GM19043 (cell line): ENCODE measurements around the gene CDC42EP3.
A peak's percentile ranks its signal among the peaks of the same experiment; 100 is the strongest.

Source experiments
- ATAC-seq: cut with Tn5 transposase; IDR thresholded peaks from one replicate; pipeline ENCODE4 v1.9.1; 2021; ENCODE audit warnings: low read depth; ENCODE audit not compliant: unreplicated experiment

CDC42EP3 gene

DNA sequence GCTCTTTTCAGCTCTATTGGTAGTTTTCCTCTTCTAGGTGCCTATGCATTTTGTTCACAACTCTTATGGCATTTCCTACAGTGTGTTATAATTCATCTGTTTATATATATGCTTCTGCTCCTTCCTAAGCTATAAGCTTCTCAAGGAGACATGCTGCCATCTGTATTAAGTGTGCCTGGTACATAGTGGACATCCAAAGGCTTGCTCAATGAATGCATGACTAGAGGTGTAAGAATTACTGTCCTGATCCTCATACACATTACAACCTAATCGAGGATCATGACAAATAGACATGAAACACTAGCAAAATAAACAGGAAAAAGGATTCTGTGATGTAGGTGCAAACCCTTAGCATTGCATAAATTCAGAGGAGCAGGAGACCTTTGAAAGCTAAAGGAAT is 50.2 kb downstream of the CDC42EP3 start:
- ATAC-seq = no peak

DNA sequence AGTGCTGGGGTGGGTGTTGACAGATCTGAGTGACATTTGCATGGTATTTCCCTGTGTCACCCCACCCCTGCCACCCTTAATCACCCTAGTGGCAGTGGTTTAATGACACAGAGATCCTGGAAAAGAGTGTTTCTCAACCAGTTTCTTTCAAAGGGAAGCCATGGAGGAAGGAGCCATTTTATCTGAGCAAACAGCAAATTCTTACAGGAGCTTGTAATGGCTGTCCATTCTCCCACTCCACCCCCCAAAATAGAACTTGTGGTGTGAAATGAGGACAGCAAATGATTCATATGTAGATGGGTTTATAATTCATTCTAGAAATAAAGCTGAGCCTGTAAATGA is 51.5 kb downstream of the CDC42EP3 start:
- no peak for ATAC-seq

DNA sequence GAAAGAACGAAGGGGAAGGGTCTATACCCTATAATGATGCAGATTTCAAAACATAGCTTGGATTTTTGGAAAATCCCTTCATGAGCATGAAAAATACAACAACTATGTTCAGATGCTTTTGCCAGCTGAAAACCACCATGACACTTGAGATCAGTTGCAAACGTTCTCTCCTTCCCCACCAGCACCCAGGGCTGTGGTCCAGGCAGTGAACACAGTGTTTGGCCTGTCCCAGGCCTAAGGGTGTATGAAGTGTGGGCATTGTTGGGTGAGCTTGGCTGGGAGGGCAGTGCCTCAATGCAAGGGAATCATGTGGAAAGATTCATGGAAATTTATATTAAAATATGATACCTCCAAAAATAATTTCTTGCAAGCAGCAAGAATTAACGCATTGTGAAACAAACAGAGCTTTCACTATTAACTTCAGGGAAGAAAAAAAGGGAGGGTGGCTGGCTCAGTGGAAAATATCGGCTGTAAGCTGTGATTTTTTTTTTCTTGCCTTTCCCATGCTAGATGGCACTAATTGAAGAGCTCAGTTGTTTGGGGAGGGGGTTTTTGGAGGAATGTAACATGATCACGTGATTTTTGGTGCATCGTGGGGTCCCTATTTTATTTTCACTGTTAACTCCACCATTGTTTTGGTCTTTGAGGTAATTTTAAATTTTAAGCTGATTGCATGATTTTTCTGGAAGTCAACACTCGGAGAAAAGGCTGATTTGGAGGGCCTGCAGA is 52.0 kb downstream of the CDC42EP3 start:
- ATAC-seq = no peak

DNA sequence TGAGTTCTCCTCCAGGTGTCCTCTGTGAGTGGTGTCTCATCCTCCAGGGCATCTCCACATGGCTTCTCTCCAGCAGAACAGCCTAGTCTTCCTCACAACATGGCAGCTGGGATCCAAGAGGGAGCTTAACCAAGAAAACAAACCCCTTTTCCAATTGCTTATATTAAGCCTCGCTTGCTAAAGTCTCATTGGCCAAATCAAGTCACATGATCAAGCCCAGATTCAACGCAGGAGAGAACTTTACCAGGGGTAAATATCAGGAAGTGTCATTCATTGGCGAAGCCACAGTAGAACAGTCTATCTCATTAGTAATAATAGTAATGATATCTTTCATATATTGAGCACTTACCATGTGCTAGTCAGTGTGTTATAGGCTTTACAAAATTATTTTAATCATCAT is 53.1 kb downstream of the CDC42EP3 start:
- ATAC-seq = no peak

DNA sequence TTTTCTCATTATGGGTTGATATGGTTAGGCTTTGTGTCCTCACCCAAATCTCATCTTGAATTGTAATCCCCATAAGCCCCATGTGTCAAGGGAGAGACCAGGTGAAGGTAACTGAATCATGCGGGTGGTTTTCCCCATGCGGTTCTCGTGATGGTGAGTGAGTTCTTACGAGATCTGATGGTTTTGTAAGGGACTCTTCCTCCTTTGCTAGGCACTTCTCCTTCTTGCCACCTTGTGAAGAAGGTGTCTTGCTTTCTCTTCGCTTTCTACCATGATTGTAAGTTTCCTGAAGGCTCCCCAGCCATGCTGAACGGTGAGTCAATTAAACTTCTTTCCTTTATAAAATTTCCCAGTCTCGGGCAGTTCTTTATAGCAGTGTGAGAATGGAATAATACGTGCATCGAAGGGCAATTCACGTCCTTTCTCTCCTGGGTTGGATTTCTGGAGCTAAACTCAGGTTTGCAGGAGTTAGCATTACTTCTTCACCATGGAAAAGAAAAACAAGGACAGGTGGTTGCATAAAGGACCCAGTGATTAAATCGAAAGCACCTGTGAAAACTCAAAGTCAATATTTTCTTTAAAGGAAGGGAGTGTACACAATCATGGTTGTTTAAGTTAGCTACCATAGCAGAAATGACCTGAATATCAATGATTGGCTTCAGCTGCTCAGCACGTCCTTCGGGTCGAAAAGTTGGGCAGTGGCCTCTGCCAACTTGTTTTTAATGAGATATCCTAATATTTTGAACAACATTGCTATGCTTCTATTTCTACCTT is 54.1 kb downstream of the CDC42EP3 start:
- ATAC-seq = no peak

DNA sequence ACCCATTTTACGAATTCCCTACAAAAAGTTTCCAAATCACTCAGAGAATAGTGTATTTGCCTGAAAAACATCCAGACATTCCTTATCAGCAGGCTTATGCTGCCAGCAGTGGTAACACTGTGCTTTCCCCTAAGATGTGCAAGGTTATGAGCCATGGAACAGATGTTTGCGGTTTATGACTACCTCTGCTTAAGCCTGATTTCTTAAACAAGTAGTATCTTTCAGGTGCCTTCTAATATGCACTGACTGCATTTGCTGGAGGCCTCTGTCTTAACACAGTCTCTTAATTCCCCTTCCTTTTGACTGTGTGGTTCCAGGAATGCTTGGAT is 54.8 kb downstream of the CDC42EP3 start:
- peak; percentile 53 for ATAC-seq

DNA sequence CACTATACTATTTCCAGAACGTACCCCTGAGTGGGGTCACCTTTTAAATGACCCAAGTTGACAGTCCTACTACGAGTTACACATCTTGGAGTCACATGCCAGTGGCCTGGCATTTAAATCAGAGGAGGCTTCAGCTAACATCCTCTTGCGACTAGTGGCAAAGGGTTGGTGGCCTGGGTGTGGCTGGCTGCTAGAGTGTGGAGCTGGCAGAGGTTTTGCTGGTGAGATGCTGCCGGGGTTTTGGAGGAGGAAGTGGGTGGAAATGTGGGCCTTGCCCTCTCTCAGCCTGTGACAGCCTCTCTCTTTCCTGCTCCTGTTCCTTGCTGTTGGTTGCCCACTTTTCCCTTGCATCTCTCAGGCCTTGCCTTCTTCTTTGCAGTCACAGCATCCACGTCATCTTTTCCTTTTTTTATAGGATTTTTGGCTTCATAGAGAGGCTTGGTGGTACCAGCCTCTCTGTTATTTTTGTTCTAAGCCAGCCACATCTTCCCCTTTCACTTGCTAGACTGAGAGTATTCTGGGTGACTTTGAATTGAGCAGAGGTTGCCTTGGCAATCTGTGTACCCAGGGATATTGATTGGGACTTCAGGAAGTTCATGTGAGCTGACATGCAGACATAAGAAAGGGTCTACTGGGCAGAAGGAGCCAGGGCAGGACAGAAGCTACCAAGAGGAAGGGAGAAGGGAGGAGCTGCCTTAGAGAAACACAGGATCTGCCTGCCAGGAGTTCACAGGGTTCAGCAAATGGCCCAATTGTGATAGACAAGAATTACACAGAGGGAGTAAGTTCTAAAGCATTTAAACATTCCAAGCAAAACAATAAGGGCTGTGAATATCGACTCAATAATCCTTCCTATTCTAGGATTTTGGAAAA is 55.4 kb downstream of the CDC42EP3 start:
- no peak for ATAC-seq

DNA sequence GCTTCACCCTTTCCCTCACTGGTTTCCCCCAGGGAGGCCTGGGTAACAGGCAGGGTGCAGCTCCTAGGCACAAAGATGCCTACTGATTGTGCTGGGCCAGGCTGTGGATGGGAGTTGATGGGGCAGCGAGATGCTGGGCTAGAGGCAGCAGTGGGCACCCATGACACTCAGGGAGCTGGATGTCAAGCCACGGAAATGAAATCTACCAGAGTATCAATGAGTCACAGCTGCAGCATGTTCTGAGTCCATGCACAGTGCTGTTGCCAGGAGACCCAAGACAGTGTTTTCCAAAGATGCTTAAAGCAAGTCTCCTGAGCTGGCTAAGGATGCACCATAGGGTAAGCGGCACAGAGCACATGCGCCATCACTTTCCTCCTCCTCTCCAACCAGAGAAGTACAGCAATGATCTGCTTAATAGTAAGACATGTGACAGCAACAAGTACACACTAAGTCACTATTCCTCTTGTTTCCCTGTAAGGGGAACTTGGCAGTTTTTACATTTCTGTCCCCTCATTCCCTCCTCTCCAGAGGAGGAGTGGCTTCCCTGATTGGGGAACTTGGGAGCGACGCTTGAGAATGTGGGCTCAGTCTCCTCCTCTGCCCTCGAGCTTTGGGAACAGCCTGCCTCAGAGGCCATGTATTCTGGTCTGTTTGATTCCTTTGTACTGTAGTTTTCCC is 57.2 kb downstream of the CDC42EP3 start:
- no peak for ATAC-seq

DNA sequence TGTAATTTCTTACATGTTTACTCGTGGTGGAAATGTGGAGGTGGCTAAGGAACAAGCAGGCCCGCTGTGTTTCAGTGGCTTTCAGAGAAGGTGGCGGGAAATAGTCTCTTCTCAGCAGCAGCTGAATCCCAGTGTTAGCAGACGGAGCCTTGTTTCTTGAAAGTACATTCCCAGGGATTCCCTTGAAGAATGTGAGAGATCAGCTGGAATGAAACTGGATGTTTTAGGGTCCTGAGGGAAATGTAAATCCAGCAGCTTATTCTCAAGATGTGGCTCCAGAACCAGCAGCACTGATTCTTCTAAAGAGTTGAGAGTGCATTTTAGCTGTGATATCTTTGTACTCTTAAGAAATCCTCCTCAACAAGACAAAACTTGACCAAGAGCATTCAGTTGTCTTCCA is 59.1 kb downstream of the CDC42EP3 start:
- ATAC-seq = no peak

DNA sequence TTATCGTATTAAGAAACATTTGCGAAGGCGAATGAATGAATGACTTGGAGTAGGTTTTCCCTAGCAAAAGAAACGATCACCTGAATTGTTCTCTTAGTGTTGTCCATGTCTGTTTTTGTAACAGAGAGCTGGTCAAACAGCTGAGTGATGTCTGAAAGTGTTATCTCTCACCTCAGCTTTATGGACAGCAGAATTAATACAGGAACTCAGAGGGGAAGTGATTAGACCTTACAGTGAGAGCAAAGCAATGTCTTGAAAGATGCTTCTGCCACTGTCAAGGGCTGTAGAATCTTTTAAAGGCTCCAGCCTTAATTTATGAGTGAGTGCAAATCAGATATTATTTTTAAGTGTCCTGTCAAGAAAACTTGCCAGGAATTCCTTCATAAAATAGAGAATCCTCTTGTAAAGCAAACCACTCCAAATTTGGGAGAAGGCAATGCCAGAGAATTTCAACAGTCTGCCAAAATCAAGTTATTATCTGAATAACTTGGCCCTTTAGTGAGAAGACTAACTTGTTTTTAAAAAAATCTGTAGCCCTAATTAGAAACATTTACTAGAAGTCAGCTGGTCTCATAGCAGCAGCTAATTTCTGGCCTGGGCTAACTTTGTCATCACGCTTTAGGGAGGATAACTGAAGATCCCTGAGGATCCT is 60.7 kb downstream of the CDC42EP3 start:
- ATAC-seq = no peak

DNA sequence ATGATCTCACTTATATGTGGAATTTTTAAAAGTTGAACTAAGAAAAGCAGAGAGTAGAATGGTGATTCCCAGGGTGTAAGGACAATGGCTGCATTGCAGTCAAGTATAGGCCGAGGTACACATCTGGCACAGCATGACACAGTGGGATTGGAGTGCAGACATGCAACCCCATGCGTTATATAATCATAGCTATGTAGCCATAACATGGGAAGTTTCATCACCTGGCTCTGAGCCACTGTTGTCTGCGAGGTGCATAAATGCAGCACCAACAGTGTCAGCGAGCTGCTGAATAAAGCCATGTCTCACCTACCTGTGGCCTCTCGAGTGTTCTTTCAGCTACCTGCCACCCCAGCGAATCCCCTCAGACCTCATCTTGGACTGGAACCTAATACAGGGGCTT is 61.7 kb downstream of the CDC42EP3 start:
- ATAC-seq = no peak

DNA sequence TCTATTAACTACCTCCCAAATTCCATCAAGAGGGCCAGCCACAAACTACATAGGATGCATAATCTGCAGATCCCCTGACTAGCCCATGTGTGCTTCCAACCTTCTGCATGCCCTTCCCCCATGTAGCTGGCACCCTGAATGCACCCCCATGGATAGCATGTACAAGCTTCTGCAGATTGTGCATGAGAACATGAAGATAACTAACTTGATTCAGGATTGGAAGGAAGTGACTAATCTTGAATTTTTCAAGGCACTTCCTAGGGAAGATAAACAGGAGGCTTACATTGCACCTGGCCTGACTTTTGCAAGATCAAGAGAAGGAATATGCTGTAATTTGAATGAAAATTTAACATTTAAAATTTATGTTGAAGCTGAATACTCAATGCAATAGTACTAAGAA is 66.7 kb downstream of the CDC42EP3 start:
- no peak for ATAC-seq

DNA sequence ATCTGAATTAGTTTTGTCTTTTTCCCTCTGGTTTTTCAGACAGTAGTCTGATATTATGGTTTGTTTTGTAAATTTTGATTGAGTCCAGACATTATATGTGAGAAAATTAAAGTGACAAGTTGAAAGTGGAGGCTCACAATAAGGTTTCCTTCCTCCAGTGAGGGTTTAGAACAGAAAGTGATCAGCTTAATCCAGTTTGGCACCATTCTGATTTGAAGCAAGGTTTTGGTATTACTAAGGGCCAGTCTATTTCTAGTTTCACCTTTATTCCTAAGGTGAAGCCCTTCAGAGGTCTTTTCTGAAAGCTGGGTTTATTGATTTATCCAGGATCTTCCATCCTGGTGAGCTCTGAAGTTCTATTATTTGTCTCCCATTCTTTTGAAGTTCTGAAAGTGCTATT is 68.7 kb downstream of the CDC42EP3 start:
- ATAC-seq = no peak

DNA sequence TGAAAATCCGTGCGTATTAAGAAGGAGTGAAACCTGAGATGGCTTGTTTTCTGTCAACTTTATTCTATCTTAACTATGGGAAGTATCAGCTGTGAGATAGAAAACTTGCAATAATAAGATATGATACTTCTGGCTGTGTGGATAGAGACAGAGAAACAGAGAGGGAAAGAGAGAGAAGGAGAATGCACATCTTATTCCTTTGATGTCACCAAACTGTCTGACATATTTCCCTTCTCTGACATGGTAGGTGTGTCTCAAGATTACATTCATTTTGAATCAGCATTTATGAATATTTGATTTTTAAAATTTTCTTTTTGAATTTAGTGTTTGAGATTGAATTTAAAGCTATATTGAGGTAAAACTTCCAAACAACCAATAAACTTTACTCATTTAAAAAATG is 69.4 kb downstream of the CDC42EP3 start:
- ATAC-seq = no peak

DNA sequence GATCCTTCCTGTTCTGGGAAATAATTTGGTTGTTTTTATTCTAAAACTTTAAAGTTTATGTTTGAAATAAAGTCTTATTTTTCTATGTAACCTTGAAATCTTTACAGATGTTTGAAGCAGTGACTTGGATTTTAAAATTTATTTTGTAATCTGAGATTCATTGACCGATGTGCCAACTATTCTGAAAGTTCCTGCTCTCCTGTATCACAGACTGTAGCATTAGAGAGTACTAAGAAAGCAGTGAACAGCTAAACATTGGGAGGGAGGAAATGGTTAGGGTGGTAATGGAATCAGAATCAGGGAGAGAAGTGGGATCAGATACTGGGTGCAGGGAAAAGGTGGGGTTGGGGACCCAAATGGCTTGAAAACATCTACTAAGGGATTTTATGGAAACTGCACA is 69.9 kb downstream of the CDC42EP3 start:
- ATAC-seq = no peak

DNA sequence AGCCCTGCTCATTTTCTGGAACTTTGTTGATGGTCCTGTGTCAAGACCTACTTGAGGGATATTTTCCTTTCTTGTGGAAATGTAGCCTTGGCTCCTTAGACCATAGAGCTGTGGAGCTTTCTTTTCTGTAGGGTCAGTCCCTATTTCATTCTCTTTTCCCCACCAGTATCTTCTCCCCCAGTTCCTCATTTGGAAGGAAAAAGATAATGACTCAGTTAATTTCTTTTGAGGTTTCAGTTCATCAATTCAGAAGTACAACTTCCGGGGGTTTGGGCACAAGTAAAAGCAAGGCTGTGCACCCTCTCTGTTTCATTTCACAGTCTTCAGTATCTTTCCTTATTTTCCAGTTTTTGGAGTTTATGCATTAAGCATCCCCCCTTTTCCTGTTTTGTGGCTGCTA is 70.7 kb downstream of the CDC42EP3 start:
- ATAC-seq = no peak

DNA sequence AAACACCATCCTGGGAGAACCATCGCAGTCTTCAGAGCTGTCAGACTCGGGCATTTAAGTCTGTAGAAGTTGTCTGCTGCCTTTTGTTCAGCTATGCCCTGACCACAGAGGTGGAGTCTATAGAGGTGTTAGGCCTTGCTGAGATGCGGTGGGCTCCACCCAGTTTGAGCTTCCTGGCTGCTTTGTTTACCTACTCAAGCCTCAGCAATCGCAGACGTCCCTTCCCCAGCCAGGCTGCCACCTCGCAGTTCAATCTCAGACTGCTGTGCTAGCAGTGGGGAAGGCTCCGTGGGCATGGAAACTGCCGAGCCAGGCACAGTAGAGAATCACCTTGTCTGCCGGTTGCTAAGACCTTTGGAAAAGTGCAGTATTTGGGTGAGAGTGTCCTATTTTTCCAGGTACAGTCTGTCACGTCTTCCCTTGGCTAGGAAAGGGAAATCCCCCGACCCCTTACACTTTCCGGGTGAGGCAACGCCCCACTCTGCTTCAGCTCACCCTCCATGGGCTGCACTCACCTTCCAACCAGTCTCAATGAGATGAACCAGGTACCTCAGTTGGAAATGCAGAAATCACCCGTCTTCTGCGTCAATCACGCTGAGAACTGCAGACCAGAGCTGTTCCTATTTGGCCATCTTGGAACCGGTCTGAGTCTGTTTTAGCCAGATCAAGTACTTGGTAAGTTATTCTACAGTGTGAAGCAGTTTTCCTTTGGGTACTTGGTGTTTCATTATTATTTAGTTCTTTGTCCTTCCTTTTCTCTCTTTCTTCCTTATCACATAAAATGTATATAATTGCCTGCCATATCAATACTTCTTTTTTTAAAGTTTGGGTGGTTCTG is 71.5 kb downstream of the CDC42EP3 start:
- ATAC-seq = no peak

DNA sequence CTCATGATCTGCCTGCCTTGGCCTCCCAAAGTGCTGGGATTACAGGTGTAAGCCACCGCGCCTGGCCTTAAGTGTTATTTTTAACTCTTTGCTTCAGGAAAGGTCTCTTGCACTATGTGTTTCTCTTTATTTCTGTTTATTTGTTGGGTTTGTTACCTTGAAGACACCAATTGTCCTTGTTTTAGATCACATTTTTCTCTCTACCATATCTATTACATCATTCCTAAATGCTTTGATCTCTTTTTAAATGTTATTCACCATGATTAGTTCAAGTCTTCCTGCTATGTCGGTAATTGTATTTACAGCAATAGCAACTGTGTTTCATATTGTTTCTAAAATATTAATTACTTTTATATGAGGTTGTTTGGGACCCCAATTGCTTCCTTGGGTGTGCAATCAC is 77.7 kb downstream of the CDC42EP3 start:
- ATAC-seq = no peak

DNA sequence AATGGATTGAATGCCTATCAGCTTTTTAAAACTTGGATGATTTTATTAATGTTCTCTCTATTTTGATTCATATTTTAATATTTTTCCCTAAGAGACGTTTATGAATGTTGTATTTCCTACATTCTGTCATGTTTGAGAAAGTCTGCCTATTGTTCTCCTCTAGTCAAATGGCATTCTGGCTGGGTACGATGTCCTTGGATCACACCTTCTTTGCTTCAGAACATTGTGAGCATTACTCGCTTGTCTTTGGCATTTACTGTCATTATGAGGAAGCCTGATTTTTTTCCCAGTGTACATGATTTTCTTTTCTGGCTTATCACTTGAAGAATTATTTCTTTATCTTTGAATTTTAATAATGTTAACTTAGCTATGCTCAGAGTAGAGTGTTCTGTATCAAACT is 78.4 kb downstream of the CDC42EP3 start:
- no peak for ATAC-seq
